HL-60 (cell line): Measurements from ENCODE around the gene AMN1.

Source experiments
- CTCF ChIP-seq: IDR thresholded peaks from one replicate; pipeline ENCODE4 v1.5.1; 2011; ENCODE audit warnings: low read length, control low read depth, inconsistent platforms; ENCODE audit not compliant: insufficient read depth
- REST ChIP-seq: IDR thresholded peaks from 2 replicates; pipeline ENCODE4 v1.6.1; 2012; ENCODE audit warnings: low read depth; ENCODE audit not compliant: insufficient replicate concordance
- SPI1 ChIP-seq: IDR thresholded peaks from 2 replicates; pipeline ENCODE4 v1.6.1; 2012; ENCODE audit warnings: low read depth, mild to moderate bottlenecking, borderline replicate concordance

DNA sequence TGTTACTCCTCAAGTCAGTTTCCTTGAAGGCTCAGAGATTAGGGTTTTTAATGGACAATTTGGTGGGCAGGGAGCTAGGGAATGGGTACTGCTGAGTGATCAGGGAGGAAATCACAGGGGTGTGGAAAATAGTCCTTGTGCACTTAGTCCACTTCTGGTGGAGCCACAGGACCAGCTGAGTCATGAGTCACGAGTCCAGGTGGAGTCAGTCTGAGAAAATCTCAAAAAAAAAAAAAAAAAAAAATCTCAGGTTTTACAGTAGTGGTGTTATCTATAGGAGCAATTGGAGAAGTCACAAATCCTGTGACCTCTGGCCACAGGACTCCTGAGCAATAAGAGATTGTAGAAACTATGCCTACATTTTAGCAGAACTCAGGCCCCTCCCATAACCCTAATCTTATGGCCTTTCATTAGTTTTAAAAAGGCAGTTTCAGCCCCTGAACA is 28.2 kb upstream of the AMN1 start:
- TF ChIP-seq SPI1 = no peak
- no peak for TF ChIP-seq CTCF
- TF ChIP-seq REST = no peak
